Measurements from ENCODE around the gene PCNX3.
"Not testable (repeated sequence)": the region's sequence is repeated elsewhere in the genome, so short reads cannot be mapped to it uniquely, and the experiment has no call there.

The PCNX3 gene

DNA sequence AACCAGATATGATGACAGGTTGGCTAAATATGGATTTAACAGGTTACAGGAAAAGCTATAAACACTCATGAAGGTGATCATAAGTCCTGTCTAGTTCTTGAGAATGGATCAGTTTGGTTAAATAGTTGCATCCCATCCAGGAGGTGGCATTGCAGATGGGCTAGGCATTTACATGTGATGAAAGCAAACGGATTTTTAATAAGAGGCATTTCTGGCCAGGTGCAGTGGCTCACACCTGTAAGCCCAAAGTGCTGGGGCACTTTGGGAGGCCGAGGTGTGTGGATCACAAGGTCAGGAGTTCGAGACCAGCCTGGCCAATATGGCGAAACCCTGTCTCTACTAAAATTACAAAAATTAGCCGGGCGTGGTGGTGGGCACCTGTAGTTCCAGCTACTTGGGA, 67.9 kb downstream of the PCNX3 start:
- H3K36me3 ChIP-seq (ENCODE audit: control insufficient read depth, insufficient read depth, low read length); H3K9me3 ChIP-seq (ENCODE audit: control insufficient read depth, insufficient read depth, low read length); H3K4me1 ChIP-seq (ENCODE audit: control insufficient read depth, insufficient read depth, low read length): not testable (repeated sequence)

DNA sequence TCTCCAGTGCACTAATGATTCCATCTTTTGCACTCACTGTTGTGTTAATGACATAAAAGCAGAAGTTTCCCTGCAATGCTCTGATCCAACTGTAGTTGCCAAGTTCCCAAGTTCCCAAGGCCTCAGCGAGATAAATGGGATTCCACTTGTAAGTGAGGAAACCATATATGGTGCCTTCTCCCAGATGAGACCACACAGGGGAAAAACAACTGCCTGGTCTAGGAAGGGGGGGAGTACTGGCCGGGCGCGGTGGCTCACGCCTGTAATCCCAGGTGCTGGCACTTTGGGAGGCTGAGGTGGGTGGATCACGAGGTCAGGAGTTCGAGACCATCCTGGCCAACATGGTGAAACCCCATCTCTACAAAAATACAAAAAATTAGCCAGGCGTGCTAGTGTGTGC, 70.4 kb downstream of the PCNX3 start:
- H3K4me3 ChIP-seq (ENCODE audit: low read depth, low read length) = no peak overlapping the region
- H3K36me3 ChIP-seq (ENCODE audit: control insufficient read depth, insufficient read depth, low read length) = no peaks in the 10 kb centered on the region
- H3K4me1 ChIP-seq (ENCODE audit: control insufficient read depth, insufficient read depth, low read length) = no peaks in the 10 kb centered on the region
- no peaks in the 10 kb centered on the region for H3K9me3 ChIP-seq (ENCODE audit: control insufficient read depth, insufficient read depth, low read length)
- no peak overlapping the region for H3K9ac ChIP-seq (ENCODE audit: low read depth, low read length)
- H3K27me3 ChIP-seq (ENCODE audit: control insufficient read depth, insufficient read depth, low read length) = no peaks in the 10 kb centered on the region

More for the DNA sequence above, 67.9 kb downstream of the PCNX3 start:
- H3K9ac ChIP-seq (ENCODE audit: low read depth, low read length); H3K4me3 ChIP-seq (ENCODE audit: low read depth, low read length); H3K27me3 ChIP-seq (ENCODE audit: control insufficient read depth, insufficient read depth, low read length): not testable (repeated sequence)

Measured in iPS-15b (cell line).